Measurements from ENCODE around the gene MT1X. TPM values are rescaled to one million over a fixed set of nuclear protein-coding genes. Genes with fewer than 3 reads are reported as not detected.

MT1X gene
- total RNA-seq (2021) (328 to 466 TPM (median 465 TPM) in 3 replicates), Bru-seq, nascent RNA (percentile 94 among the genes with signal in this experiment)
- long read RNA-seq, experiment 1, transcript MT1X-201 (3 exons, 450 nt): major isoform, 161 of 165 reads
- long read RNA-seq, experiment 1, partial matches to known transcripts: 1 of 165 reads
- long read RNA-seq, experiment 1, other reads (novel, unspliced or antisense): 1 of 165 reads
- long read RNA-seq, experiment 2, transcript MT1X-201 (3 exons, 450 nt): major isoform, 403 of 412 reads
- long read RNA-seq, experiment 2, partial matches to known transcripts: 0 of 412 reads
- long read RNA-seq, experiment 2, other reads (novel, unspliced or antisense): 6 of 412 reads
- long read RNA-seq, experiment 3: 0 reads

DNA sequence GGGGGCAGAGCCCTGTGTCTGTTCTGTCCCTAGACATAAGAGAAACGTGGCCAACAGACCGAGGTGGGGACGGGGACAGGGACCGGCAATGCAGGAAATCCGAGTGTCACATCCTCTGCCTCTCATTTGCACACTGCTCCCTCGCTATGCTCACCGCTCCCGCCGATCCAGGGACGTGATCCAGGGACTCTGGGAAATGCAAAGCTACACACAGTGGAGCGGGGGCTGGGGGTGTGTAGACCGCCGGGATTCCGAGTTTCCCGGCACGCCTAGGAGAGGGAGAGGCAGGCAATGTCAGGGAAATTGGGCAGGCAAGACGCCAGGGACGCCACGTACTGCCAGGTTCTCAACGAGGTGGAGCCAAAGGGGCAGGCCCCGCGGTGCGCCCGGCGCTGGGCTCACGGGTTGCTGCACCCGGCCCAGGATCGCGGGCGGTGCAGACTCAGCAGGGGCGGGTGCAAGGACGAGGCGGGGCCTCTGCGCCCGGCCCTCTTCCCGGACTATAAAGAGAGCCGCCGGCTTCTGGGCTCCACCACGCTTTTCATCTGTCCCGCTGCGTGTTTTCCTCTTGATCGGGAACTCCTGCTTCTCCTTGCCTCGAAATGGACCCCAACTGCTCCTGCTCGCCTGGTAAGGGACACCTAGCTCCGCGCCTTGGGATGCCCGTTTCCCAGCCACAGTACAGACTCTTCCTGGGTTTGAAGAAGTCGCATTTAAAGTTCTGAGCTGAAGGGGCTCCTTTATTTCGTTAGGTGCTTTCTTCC, at the start of gene MT1X:
Gene MT1X (plus strand): TSS at position 532 of the 764 bp plus-strand sequence. CDS start 71 bp downstream, at position 603.
- Mint-ChIP-seq H3K27me3 (ENCODE audit: low read depth) (peaks cover 17% of the 10 kb centered on the region), H3K4me1 (peaks cover 42% of the 10 kb centered on the region), H3K36me3 (peaks cover 30% of the 10 kb centered on the region), H3K9me3 (peaks cover 11% of the 10 kb centered on the region), H3K4me3 (peak within 1 kb of the TSS; percentile 88), H3K27ac (peak within 1 kb of the TSS; percentile 75)
- POLR2A ChIA-PET: interaction anchor here (0.7 to 4.4 kb wide), 7 partner anchors 14 to 74 kb away, joined by 4 to 44 read pairs (median 6); partner anchors contain the start of genes MT1E, MT1F, MT1G and MT1H
- peak; percentile 89 for ATAC-seq
- CTCF ChIA-PET: interaction anchor here (0.6 to 2.5 kb wide), 3 partner anchors 19 to 645 kb away, joined by 3 to 26 read pairs (median 4); no protein-coding TSS in a partner anchor
- peak; percentile 85 for DNase-seq (ENCODE audit: low spot score)
- TF ChIP-seq, protein P1, sequence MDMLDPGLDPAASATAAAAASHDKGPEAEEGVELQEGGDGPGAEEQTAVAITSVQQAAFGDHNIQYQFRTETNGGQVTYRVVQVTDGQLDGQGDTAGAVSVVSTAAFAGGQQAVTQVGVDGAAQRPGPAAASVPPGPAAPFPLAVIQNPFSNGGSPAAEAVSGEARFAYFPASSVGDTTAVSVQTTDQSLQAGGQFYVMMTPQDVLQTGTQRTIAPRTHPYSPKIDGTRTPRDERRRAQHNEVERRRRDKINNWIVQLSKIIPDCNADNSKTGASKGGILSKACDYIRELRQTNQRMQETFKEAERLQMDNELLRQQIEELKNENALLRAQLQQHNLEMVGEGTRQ (CRISPR knock-in tag; IDR thresholded peaks at IDR 0.05): no peak
- TF ChIP-seq PRRX2 (CRISPR knock-in tag; IDR thresholded peaks at IDR 0.05) (no peak), ZNF671 (CRISPR knock-in tag; IDR thresholded peaks at IDR 0.05) (no peak), ZNF138 (CRISPR knock-in tag; conservative IDR thresholded peaks at IDR 0.05) (no peak), NR1H2 (CRISPR knock-in tag; IDR thresholded peaks at IDR 0.05) (no peak), SP1 (CRISPR knock-in tag; conservative IDR thresholded peaks at IDR 0.05) (0 out of 2 replicates have a peak, but pooled peaks have one; percentile 48), ZNF317 (CRISPR knock-in tag; IDR thresholded peaks at IDR 0.05; ENCODE audit: borderline replicate concordance, low read depth) (no peak), SOX15 (CRISPR knock-in tag; IDR thresholded peaks at IDR 0.05) (no peak), ETV6 (CRISPR knock-in tag; IDR thresholded peaks at IDR 0.05) (peak; percentile 40; the same call in 1 of the 2 replicates), RELA (CRISPR knock-in tag; IDR thresholded peaks at IDR 0.05; ENCODE audit: borderline replicate concordance) (no peak), MYBL2 (CRISPR knock-in tag; IDR thresholded peaks at IDR 0.05) (no peak), CBFB (CRISPR knock-in tag; IDR thresholded peaks at IDR 0.05; ENCODE audit: low read depth) (peak; percentile 35; the same call in 1 of the 2 replicates), ZNF263 (CRISPR knock-in tag; IDR thresholded peaks at IDR 0.05; ENCODE audit: low read depth) (no peak), RORB (CRISPR knock-in tag; IDR thresholded peaks at IDR 0.05) (no peak)
- TF ChIP-seq, protein P2, sequence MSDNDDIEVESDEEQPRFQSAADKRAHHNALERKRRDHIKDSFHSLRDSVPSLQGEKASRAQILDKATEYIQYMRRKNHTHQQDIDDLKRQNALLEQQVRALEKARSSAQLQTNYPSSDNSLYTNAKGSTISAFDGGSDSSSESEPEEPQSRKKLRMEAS (CRISPR knock-in tag; IDR thresholded peaks at IDR 0.05): peak; percentile 70
- TF ChIP-seq, protein P3, sequence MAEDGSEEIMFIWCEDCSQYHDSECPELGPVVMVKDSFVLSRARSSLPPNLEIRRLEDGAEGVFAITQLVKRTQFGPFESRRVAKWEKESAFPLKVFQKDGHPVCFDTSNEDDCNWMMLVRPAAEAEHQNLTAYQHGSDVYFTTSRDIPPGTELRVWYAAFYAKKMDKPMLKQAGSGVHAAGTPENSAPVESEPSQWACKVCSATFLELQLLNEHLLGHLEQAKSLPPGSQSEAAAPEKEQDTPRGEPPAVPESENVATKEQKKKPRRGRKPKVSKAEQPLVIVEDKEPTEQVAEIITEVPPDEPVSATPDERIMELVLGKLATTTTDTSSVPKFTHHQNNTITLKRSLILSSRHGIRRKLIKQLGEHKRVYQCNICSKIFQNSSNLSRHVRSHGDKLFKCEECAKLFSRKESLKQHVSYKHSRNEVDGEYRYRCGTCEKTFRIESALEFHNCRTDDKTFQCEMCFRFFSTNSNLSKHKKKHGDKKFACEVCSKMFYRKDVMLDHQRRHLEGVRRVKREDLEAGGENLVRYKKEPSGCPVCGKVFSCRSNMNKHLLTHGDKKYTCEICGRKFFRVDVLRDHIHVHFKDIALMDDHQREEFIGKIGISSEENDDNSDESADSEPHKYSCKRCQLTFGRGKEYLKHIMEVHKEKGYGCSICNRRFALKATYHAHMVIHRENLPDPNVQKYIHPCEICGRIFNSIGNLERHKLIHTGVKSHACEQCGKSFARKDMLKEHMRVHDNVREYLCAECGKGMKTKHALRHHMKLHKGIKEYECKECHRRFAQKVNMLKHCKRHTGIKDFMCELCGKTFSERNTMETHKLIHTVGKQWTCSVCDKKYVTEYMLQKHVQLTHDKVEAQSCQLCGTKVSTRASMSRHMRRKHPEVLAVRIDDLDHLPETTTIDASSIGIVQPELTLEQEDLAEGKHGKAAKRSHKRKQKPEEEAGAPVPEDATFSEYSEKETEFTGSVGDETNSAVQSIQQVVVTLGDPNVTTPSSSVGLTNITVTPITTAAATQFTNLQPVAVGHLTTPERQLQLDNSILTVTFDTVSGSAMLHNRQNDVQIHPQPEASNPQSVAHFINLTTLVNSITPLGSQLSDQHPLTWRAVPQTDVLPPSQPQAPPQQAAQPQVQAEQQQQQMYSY (CRISPR knock-in tag; IDR thresholded peaks at IDR 0.05): peak; percentile 54; the same call in 1 of the 2 replicates
- TF ChIP-seq, protein P4, sequence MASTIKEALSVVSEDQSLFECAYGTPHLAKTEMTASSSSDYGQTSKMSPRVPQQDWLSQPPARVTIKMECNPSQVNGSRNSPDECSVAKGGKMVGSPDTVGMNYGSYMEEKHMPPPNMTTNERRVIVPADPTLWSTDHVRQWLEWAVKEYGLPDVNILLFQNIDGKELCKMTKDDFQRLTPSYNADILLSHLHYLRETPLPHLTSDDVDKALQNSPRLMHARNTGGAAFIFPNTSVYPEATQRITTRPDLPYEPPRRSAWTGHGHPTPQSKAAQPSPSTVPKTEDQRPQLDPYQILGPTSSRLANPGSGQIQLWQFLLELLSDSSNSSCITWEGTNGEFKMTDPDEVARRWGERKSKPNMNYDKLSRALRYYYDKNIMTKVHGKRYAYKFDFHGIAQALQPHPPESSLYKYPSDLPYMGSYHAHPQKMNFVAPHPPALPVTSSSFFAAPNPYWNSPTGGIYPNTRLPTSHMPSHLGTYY (CRISPR knock-in tag; IDR thresholded peaks at IDR 0.05): no peak
- TF ChIP-seq, protein P5, sequence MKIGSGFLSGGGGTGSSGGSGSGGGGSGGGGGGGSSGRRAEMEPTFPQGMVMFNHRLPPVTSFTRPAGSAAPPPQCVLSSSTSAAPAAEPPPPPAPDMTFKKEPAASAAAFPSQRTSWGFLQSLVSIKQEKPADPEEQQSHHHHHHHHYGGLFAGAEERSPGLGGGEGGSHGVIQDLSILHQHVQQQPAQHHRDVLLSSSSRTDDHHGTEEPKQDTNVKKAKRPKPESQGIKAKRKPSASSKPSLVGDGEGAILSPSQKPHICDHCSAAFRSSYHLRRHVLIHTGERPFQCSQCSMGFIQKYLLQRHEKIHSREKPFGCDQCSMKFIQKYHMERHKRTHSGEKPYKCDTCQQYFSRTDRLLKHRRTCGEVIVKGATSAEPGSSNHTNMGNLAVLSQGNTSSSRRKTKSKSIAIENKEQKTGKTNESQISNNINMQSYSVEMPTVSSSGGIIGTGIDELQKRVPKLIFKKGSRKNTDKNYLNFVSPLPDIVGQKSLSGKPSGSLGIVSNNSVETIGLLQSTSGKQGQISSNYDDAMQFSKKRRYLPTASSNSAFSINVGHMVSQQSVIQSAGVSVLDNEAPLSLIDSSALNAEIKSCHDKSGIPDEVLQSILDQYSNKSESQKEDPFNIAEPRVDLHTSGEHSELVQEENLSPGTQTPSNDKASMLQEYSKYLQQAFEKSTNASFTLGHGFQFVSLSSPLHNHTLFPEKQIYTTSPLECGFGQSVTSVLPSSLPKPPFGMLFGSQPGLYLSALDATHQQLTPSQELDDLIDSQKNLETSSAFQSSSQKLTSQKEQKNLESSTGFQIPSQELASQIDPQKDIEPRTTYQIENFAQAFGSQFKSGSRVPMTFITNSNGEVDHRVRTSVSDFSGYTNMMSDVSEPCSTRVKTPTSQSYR (CRISPR knock-in tag; IDR thresholded peaks at IDR 0.05): no peak
- TF ChIP-seq, protein P6, sequence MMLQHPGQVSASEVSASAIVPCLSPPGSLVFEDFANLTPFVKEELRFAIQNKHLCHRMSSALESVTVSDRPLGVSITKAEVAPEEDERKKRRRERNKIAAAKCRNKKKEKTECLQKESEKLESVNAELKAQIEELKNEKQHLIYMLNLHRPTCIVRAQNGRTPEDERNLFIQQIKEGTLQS (CRISPR knock-in tag; conservative IDR thresholded peaks at IDR 0.05): no peak
- TF ChIP-seq, protein P7, sequence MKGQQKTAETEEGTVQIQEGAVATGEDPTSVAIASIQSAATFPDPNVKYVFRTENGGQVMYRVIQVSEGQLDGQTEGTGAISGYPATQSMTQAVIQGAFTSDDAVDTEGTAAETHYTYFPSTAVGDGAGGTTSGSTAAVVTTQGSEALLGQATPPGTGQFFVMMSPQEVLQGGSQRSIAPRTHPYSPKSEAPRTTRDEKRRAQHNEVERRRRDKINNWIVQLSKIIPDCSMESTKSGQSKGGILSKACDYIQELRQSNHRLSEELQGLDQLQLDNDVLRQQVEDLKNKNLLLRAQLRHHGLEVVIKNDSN (CRISPR knock-in tag; IDR thresholded peaks at IDR 0.05): peak; percentile 34; the same call in 1 of the 2 replicates
- TF ChIP-seq, protein P8, sequence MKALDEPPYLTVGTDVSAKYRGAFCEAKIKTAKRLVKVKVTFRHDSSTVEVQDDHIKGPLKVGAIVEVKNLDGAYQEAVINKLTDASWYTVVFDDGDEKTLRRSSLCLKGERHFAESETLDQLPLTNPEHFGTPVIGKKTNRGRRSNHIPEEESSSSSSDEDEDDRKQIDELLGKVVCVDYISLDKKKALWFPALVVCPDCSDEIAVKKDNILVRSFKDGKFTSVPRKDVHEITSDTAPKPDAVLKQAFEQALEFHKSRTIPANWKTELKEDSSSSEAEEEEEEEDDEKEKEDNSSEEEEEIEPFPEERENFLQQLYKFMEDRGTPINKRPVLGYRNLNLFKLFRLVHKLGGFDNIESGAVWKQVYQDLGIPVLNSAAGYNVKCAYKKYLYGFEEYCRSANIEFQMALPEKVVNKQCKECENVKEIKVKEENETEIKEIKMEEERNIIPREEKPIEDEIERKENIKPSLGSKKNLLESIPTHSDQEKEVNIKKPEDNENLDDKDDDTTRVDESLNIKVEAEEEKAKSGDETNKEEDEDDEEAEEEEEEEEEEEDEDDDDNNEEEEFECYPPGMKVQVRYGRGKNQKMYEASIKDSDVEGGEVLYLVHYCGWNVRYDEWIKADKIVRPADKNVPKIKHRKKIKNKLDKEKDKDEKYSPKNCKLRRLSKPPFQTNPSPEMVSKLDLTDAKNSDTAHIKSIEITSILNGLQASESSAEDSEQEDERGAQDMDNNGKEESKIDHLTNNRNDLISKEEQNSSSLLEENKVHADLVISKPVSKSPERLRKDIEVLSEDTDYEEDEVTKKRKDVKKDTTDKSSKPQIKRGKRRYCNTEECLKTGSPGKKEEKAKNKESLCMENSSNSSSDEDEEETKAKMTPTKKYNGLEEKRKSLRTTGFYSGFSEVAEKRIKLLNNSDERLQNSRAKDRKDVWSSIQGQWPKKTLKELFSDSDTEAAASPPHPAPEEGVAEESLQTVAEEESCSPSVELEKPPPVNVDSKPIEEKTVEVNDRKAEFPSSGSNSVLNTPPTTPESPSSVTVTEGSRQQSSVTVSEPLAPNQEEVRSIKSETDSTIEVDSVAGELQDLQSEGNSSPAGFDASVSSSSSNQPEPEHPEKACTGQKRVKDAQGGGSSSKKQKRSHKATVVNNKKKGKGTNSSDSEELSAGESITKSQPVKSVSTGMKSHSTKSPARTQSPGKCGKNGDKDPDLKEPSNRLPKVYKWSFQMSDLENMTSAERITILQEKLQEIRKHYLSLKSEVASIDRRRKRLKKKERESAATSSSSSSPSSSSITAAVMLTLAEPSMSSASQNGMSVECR (CRISPR knock-in tag; IDR thresholded peaks at IDR 0.05; ENCODE audit: borderline replicate concordance): 0 out of 2 replicates have a peak, but pooled peaks have one; percentile 25
